ENCODE measurements around the gene GMCL2. TPM values are rescaled to one million over a fixed set of nuclear protein-coding genes. Genes with fewer than 3 reads are reported as not detected.
A peak's percentile ranks its signal among the peaks of the same experiment; 100 is the strongest.

Gene GMCL2
- total and polyA plus RNA-seq, 9 of the 15 experiments (the other 6 are each of a cell fraction or from before 2014, with no cell fraction given): 0.04 TPM; not detected in 8

DNA sequence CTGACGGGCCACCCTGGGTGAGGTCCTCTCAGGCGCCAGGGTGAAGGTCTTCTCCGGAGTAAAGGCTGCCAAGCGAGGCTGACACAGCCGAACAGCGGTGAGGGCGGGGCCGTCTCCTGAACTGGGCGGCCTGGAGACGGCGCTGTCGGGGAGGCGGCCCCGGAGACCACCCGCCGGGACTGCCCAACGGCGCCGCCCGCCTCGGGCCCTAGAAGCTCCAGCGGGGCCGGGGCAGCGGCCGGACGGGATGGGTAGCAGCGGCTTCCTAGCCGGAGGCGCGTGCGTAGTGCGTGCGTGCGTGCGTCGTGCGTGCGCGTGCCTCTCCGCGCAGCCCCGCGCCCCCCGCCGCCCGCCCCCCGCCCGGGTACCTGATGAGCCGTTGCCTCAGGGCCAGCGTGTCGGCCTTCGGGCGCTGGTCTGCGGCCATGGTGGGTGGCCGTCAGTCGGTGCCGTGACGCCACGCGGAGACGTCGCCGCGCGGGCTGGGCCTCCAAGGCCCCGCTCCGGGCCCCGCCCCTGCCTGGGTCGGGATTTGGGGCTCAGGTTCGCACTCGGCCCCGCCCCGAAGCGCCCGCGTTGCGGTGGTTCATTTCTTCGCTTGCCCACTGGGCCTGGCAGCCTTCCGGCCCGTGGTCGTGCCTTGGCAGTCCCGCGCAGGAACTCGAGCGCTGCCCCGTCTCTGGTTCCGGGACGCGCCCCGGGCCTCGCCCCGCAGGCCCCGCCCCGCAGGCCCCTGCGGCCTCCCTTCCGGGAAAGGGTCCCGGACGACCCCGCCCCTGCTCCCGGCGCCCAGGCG is 45.2 kb upstream of the GMCL2 start, which contains the start of gene PHYKPL (continued):
- TF ChIP-seq, protein P1, sequence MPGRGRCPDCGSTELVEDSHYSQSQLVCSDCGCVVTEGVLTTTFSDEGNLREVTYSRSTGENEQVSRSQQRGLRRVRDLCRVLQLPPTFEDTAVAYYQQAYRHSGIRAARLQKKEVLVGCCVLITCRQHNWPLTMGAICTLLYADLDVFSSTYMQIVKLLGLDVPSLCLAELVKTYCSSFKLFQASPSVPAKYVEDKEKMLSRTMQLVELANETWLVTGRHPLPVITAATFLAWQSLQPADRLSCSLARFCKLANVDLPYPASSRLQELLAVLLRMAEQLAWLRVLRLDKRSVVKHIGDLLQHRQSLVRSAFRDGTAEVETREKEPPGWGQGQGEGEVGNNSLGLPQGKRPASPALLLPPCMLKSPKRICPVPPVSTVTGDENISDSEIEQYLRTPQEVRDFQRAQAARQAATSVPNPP (IDR thresholded peaks at IDR 0.05; ENCODE audit: borderline replicate concordance, insufficient read depth, insufficient read length): no peak
- TF ChIP-seq RAD21 (CRISPR knock-in tag; conservative IDR thresholded peaks at IDR 0.05 in 1 of 2, IDR thresholded peaks at IDR 0.05 in 1 of 2): no peak
- TF ChIP-seq, protein P2, sequence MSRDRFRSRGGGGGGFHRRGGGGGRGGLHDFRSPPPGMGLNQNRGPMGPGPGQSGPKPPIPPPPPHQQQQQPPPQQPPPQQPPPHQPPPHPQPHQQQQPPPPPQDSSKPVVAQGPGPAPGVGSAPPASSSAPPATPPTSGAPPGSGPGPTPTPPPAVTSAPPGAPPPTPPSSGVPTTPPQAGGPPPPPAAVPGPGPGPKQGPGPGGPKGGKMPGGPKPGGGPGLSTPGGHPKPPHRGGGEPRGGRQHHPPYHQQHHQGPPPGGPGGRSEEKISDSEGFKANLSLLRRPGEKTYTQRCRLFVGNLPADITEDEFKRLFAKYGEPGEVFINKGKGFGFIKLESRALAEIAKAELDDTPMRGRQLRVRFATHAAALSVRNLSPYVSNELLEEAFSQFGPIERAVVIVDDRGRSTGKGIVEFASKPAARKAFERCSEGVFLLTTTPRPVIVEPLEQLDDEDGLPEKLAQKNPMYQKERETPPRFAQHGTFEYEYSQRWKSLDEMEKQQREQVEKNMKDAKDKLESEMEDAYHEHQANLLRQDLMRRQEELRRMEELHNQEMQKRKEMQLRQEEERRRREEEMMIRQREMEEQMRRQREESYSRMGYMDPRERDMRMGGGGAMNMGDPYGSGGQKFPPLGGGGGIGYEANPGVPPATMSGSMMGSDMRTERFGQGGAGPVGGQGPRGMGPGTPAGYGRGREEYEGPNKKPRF (IDR thresholded peaks at IDR 0.05; ENCODE audit: low read depth, low read length): no peak
- TF ChIP-seq ZFPM2 (CRISPR knock-in tag; IDR thresholded peaks at IDR 0.05): no peak
- no peak; a peak in 1 of 4 replicates for TF ChIP-seq NONO (IDR thresholded peaks at IDR 0.05; ENCODE audit: low read depth in 2 of 2, low read length in 1 of 2)
- peak; percentile 68; the same call in 1 of the 2 replicates for TF ChIP-seq MYC (IDR thresholded peaks at IDR 0.05; ENCODE audit: low read depth, low read length)
- TF ChIP-seq MYC (CRISPR knock-in tag; IDR thresholded peaks at IDR 0.05; ENCODE audit: borderline replicate concordance, low read depth): no peak
- no peak for TF ChIP-seq SP2 (IDR thresholded peaks at IDR 0.05; ENCODE audit: extremely low read depth, low read depth, low read length, poor library complexity, severe bottlenecking)
- TF ChIP-seq SRSF1 (IDR thresholded peaks at IDR 0.05; ENCODE audit: low read depth, low read length): no peak
- no peak for TF ChIP-seq CBX1 (IDR thresholded peaks at IDR 0.05; ENCODE audit: low read depth)
- no peak for TF ChIP-seq FOS (IDR thresholded peaks at IDR 0.05; ENCODE audit: extremely low read depth, insufficient read length)
- no peak for TF ChIP-seq RAD51 (IDR thresholded peaks at IDR 0.05; ENCODE audit: borderline replicate concordance, low read depth)
- 0 out of 2 replicates have a peak, but pooled peaks have one; percentile 32 for TF ChIP-seq ZNF584 (CRISPR knock-in tag; IDR thresholded peaks at IDR 0.05; ENCODE audit: low read depth)
- peak; percentile 98 for TF ChIP-seq ZFX (CRISPR knock-in tag; IDR thresholded peaks at IDR 0.05)
- TF ChIP-seq CBX2 (IDR thresholded peaks at IDR 0.05; ENCODE audit: insufficient read depth, low read length, poor library complexity, severe bottlenecking): no peak

All from K562 (cell line).